GM12878 (cell line): Measurements from ENCODE around the gene SPOP. TPM values are rescaled to one million over a fixed set of nuclear protein-coding genes. Genes with fewer than 3 reads are reported as not detected.

ENCODE experiments used
- ATAC-seq: fragments of 200-7000 bp; cut with Tn5 transposase; 3 replicates; pipeline ENCODE4 v1.9.1; 2020; ENCODE audit warnings: mild to moderate bottlenecking, moderate library complexity
- BruUV-seq: library from RNA; stranded (reverse); fragments of 400-500 nt; replicated peaks from 2 replicates; lab custom pipeline; 2021; lab: Mats Ljungman, UMichigan
- CTCF ChIA-PET: fragments of 300-600 bp; sonication (Branson Sonifier 250); formaldehyde crosslinking; extraction: SDS; loops from one replicate; lab custom pipeline; 2021; ENCODE audit warnings: inconsistent platforms; lab: Yijun Ruan, JAX
- POLR2A ChIA-PET: fragments of 350-600 bp; formaldehyde crosslinking; extraction: SDS; loops from one replicate; lab custom pipeline; 2021; ENCODE audit warnings: inconsistent platforms; lab: Charles Lee
- RAD21 ChIA-PET: fragments of 300-600 bp; sonication (Branson Sonifier 250); formaldehyde crosslinking; loops from one replicate; lab custom pipeline; 2023; ENCODE audit warnings: antibody characterized with exemption; ENCODE audit not compliant: unreplicated experiment; lab: Charles Lee
- SMC1A ChIA-PET: fragments of 300-600 bp; sonication (Branson Sonifier 250); formaldehyde crosslinking; loops from one replicate; lab custom pipeline; 2023; ENCODE audit not compliant: unreplicated experiment, uncharacterized antibody; lab: Charles Lee
- DNase-seq: peaks from one replicate; pipeline ENCODE4 v3.0.0-alpha.2; 2011; ENCODE audit warnings: low read depth, low spot score
- FAIRE-seq: peaks from 3 replicates; lab custom pipeline; 2011; peaks lifted over from hg19 to GRCh38; lab: Jason Lieb, UNC
- H2AFZ ChIP-seq: 2 replicates; pipeline ENCODE4 v1.6.0; 2011; ENCODE audit warnings: low read depth, low read length, control low read depth; ENCODE audit not compliant: control insufficient read depth
- H3K27ac ChIP-seq: 2 replicates; pipeline ENCODE4 v1.5.1; 2011; ENCODE audit warnings: control low read depth; ENCODE audit not compliant: control insufficient read depth, insufficient read depth
- H3K27me3 ChIP-seq, 2 experiments: replicated peaks in 1 of 2; 2 replicates each; pipeline versions ENCODE4 v1.6.0 to v1.6.1; 2011; ENCODE audit warnings: low read length in 1 of 2; ENCODE audit not compliant: control insufficient read depth in 2 of 2, insufficient read depth in 2 of 2
- H3K36me3 ChIP-seq, 2 experiments: 2 replicates each; pipeline ENCODE4 v1.5.1; 2011; ENCODE audit warnings: low read length in 1 of 2; ENCODE audit not compliant: control insufficient read depth in 2 of 2, insufficient read depth in 2 of 2
- H3K4me1 ChIP-seq: 2 replicates; pipeline ENCODE4 v1.6.1; 2011; ENCODE audit warnings: mild to moderate bottlenecking, low read length, moderate library complexity, mixed read lengths; ENCODE audit not compliant: control insufficient read depth, insufficient read depth
- H3K4me2 ChIP-seq: 2 replicates; pipeline ENCODE4 v1.6.0; 2011; ENCODE audit warnings: control low read depth; ENCODE audit not compliant: control insufficient read depth, insufficient read depth
- H3K4me3 ChIP-seq: fragments of 200-600 bp; sonication (generic); 2 replicates; pipeline ENCODE4 v1.5.1; 2016
- H3K79me2 ChIP-seq: 2 replicates; pipeline ENCODE4 v1.6.0; 2011; ENCODE audit warnings: low read length; ENCODE audit not compliant: control insufficient read depth, insufficient read depth
- H3K9ac ChIP-seq: 2 replicates; pipeline ENCODE4 v1.8.0; 2011; ENCODE audit warnings: low read length, control low read depth, mixed read lengths; ENCODE audit not compliant: control insufficient read depth, insufficient read depth
- H3K9me3 ChIP-seq: replicated peaks from 3 replicates; pipeline ENCODE4 v1.5.1; 2011; ENCODE audit warnings: mild to moderate bottlenecking, low read length; ENCODE audit not compliant: control insufficient read depth, insufficient read depth
- H4K20me1 ChIP-seq: 2 replicates; pipeline ENCODE4 v1.6.0; 2011; ENCODE audit not compliant: control insufficient read depth, insufficient read depth
- ASH2L ChIP-seq: fragments of 300-600, 200-600 bp; sonication (generic); IDR thresholded peaks from 2 replicates; pipeline ENCODE4 v1.6.1; 2017; ENCODE audit warnings: low read depth, mild to moderate bottlenecking, borderline replicate concordance
- BACH1 ChIP-seq: fragments of 450-650 bp; IDR thresholded peaks from 2 replicates; pipeline ENCODE4 v1.6.1; 2017; ENCODE audit warnings: mild to moderate bottlenecking, borderline replicate concordance
- HDAC2 ChIP-seq: fragments of 200-600 bp; sonication (generic); IDR thresholded peaks from 2 replicates; pipeline ENCODE4 v1.6.1; 2017
- MTA2 ChIP-seq: fragments of 450-650 bp; IDR thresholded peaks from 2 replicates; pipeline ENCODE4 v1.6.1; 2016; ENCODE audit warnings: low read depth, mild to moderate bottlenecking, moderate library complexity
- NFYA ChIP-seq: IDR thresholded peaks from 2 replicates; pipeline ENCODE4 v1.6.1; 2011; ENCODE audit warnings: low read depth, mild to moderate bottlenecking, low read length, improper control_type of control experiment, borderline replicate concordance
- RAD21 ChIP-seq: IDR thresholded peaks from 2 replicates; pipeline ENCODE4 v1.6.1; 2011; ENCODE audit warnings: mild to moderate bottlenecking, low read depth, low read length, moderate library complexity; ENCODE audit not compliant: insufficient read depth
- RFX5 ChIP-seq: IDR thresholded peaks from 2 replicates; pipeline ENCODE4 v1.6.1; 2011; ENCODE audit warnings: low read depth, low read length, improper control_type of control experiment
- SIN3A ChIP-seq: IDR thresholded peaks from 2 replicates; pipeline ENCODE4 v1.6.1; 2012; ENCODE audit warnings: low read depth, low read length, improper control_type of control experiment
- SMC3 ChIP-seq: IDR thresholded peaks from 2 replicates; pipeline ENCODE4 v1.6.1; 2011; ENCODE audit warnings: low read length, improper control_type of control experiment, borderline replicate concordance
- ZSCAN29 ChIP-seq: fragments of 450-650 bp; IDR thresholded peaks from 2 replicates; pipeline ENCODE4 v1.6.1; 2017; ENCODE audit warnings: mild to moderate bottlenecking, moderate library complexity
- WGBS: methylation state at CpG from one replicate; pipeline ENCODE4 v1.1.6; 2016; ENCODE audit warnings: low lambda C conversion rate; ENCODE audit not compliant: insufficient replicate concordance, insufficient coverage; ENCODE audit errors: missing lambda C conversion rate; 5-methylcytosine and 5-hydroxymethylcytosine counted together
- in situ Hi-C: fragments of 300-500 bp; cut with MboI; formaldehyde crosslinking; loops from 9 replicates; pipeline ENCODE4 v1.14.3; 2018; ENCODE audit warnings: mixed read lengths
- intact Hi-C: fragments of 100-400 bp; cut with micrococcal nuclease; formaldehyde crosslinking; loops from one replicate; pipeline ENCODE4 v1.14.2; 2022; ENCODE audit not compliant: unreplicated experiment
- polyA plus RNA-seq, 11 experiments: library from polyadenylated mRNA; depleted of rRNA in 4 of 11; unstranded in 6 of 11; stranded (reverse) in 5 of 11; fragments of >200 nt; fragmentation: Nextera tagmentation in 4 of 11; fragmentation: Illumina TruSeq in 1 of 11; extraction: Ambion mirVana in 4 of 11; extraction: Trizol in 1 of 11; gene quantifications; 1 replicate in 1 of 11; 2 replicates in 10 of 11; pipeline versions ENCODE4 v1.2.1 to v1.2.3, GENCODE V29; 2011 to 2016; ENCODE audit warnings: inconsistent platforms in 2 of 11, missing spikeins in 2 of 11, low read depth in 1 of 11
- total RNA-seq, 4 experiments: library from RNA; depleted of rRNA in 3 of 4; stranded (reverse); fragments of >200 nt in 3 of 4; fragmentation: Illumina TruSeq in 1 of 4; extraction: Trizol in 1 of 4; gene quantifications; 2 replicates each; pipeline versions ENCODE4 v1.2.1 to v1.2.3, GENCODE V29; 2013 to 2021
- TF ChIP-seq, protein P1 (sequence below): fragments of 150-350 bp; IDR thresholded peaks from 2 replicates; pipeline ENCODE4 v1.6.1; 2014; ENCODE audit warnings: mild to moderate bottlenecking, low read depth, low read length
- TF ChIP-seq, protein P2 (sequence below): fragments of 450-650 bp; IDR thresholded peaks from 2 replicates; pipeline ENCODE4 v1.6.1; 2017; ENCODE audit warnings: antibody characterized with exemption, mild to moderate bottlenecking, moderate library complexity

Gene SPOP
- total and polyA plus RNA-seq, 10 of the 15 experiments (the other 5 are each of a cell fraction or from before 2014, with no cell fraction given) = 35.1 to 80.4 (median 44.7) TPM

DNA sequence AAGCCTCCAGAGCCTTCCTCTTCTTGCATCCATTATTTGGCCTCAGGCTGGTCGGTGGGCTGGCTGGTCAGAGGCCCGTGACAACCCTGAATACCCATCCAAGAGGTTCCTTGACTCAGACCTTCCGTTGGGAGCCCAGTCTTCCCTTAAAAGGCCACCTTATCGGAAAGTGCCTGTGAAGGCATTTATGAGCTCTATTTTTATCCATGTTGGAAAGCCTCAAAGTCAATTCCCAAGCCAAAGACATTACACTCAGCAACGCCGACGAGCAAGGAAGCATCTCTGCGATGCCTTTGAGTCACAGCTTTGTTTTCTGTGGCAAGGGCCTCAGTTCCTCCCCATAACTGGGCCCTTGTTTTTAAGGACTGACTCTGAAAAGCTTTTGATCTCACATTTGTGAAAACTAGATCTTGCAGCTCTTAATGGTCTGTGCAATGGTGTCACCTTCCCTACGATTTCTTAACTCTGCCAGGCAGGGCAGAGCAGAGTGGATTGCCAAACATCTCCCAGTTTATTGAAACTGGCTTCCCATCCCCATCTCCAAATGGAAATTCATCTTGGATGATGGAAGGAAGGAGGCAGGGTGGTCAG, 13.3 kb upstream of the SPOP start:
- CTCF ChIA-PET = interaction anchor here (0.7 to 21.7 kb wide), 5 partner anchors 9 to 306 kb away, joined by 3 to 483 read pairs (median 3); partner anchors contain the start of gene NXPH3
- SMC1A ChIA-PET = interaction anchor here (0.8 to 1.7 kb wide), 3 partner anchors 9 to 133 kb away, joined by 3 to 5 read pairs (median 4); no protein-coding TSS in a partner anchor
- TF ChIP-seq RFX5 (no peak), NFYA (no peak), RAD21 (no peak), ASH2L (no peak), ZSCAN29 (no peak), SIN3A (no peak), SMC3 (no peak), HDAC2 (no peak), BACH1 (no peak), MTA2 (no peak)
- TF ChIP-seq, protein P1, sequence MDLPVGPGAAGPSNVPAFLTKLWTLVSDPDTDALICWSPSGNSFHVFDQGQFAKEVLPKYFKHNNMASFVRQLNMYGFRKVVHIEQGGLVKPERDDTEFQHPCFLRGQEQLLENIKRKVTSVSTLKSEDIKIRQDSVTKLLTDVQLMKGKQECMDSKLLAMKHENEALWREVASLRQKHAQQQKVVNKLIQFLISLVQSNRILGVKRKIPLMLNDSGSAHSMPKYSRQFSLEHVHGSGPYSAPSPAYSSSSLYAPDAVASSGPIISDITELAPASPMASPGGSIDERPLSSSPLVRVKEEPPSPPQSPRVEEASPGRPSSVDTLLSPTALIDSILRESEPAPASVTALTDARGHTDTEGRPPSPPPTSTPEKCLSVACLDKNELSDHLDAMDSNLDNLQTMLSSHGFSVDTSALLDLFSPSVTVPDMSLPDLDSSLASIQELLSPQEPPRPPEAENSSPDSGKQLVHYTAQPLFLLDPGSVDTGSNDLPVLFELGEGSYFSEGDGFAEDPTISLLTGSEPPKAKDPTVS = no peak
- TF ChIP-seq, protein P2, sequence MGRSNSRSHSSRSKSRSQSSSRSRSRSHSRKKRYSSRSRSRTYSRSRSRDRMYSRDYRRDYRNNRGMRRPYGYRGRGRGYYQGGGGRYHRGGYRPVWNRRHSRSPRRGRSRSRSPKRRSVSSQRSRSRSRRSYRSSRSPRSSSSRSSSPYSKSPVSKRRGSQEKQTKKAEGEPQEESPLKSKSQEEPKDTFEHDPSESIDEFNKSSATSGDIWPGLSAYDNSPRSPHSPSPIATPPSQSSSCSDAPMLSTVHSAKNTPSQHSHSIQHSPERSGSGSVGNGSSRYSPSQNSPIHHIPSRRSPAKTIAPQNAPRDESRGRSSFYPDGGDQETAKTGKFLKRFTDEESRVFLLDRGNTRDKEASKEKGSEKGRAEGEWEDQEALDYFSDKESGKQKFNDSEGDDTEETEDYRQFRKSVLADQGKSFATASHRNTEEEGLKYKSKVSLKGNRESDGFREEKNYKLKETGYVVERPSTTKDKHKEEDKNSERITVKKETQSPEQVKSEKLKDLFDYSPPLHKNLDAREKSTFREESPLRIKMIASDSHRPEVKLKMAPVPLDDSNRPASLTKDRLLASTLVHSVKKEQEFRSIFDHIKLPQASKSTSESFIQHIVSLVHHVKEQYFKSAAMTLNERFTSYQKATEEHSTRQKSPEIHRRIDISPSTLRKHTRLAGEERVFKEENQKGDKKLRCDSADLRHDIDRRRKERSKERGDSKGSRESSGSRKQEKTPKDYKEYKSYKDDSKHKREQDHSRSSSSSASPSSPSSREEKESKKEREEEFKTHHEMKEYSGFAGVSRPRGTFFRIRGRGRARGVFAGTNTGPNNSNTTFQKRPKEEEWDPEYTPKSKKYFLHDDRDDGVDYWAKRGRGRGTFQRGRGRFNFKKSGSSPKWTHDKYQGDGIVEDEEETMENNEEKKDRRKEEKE = no peak
- FAIRE-seq (no peak), ATAC-seq (no peak), DNase-seq (no peak)
- Histone ChIP-seq H2AFZ (no peak overlapping the region), H3K79me2 (no peaks in the 10 kb centered on the region), H3K36me3 (no peaks in the 10 kb centered on the region), H3K27ac (no peak overlapping the region), H3K4me3 (no peak overlapping the region), H4K20me1 (no peaks in the 10 kb centered on the region), H3K9me3 (no peaks in the 10 kb centered on the region), H3K27me3 (no peaks in the 10 kb centered on the region), H3K9ac (no peak overlapping the region), H3K4me2 (no peak overlapping the region), H3K4me1 (peaks cover 11% of the 10 kb centered on the region)
- RAD21 ChIA-PET = no interaction called here
- no TSS peak for BruUV-seq
- POLR2A ChIA-PET = no interaction called here
- in situ Hi-C loops (no loop called here), intact Hi-C loops (loop anchor here (10.0 kb wide), 1 partner anchor 76 kb away; no protein-coding TSS in a partner anchor)
- 48% methylated on average over 9 of the region's 9 CpGs for WGBS
